HFF-Myc (cell line): ENCODE results near the gene RSPO1.

Source experiments
- DNase-seq: peaks from one replicate; pipeline ENCODE4 v3.0.0-alpha.2; 2011; ENCODE audit warnings: low read depth; ENCODE audit errors: extremely low read depth
- H3K4me3 ChIP-seq: replicated peaks from 2 replicates; pipeline ENCODE4 v1.5.1; 2011; ENCODE audit warnings: low read depth, mild to moderate bottlenecking, control low read depth, low read length
- CTCF ChIP-seq: IDR thresholded peaks from 2 replicates; pipeline ENCODE4 v1.5.1; 2012; ENCODE audit warnings: mild to moderate bottlenecking, low read depth, low read length, control low read depth; ENCODE audit errors: missing control alignments

Gene RSPO1

GRCh38 chr1:37633040-37633937 is 1.4 kb downstream of the RSPO1 start:
- DNase-seq: no peak
- H3K4me3 ChIP-seq: no peak overlapping the region
- no peak for TF ChIP-seq CTCF

GRCh38 chr1:37631036-37631435 is 3.7 kb downstream of the RSPO1 start:
- DNase-seq: no peak

GRCh38 chr1:37630426-37631028 is 4.2 kb downstream of the RSPO1 start:
- H3K4me3 ChIP-seq: no peak overlapping the region
- DNase-seq: no peak
- no peak for TF ChIP-seq CTCF

More at GRCh38 chr1:37631036-37631435, 3.7 kb downstream of the RSPO1 start:
- H3K4me3 ChIP-seq: no peak overlapping the region
- TF ChIP-seq CTCF: no peak

GRCh38 chr1:37629726-37630425 is 4.8 kb downstream of the RSPO1 start:
- TF ChIP-seq CTCF: no peak
- no peak for DNase-seq
- no peak overlapping the region for H3K4me3 ChIP-seq

- no peak overlapping the region for H3K4me3 ChIP-seq
- no peak for TF ChIP-seq CTCF
- no peak for DNase-seq
Measured at GRCh38 chr1:37629008-37629407, 5.7 kb downstream of the RSPO1 start.

GRCh38 chr1:37628026-37628556 is 6.6 kb downstream of the RSPO1 start:
- no peak for TF ChIP-seq CTCF
- H3K4me3 ChIP-seq: no peak overlapping the region
- no peak for DNase-seq
